Measurements from ENCODE around the gene STEAP1B. TPM values are rescaled to one million over a fixed set of nuclear protein-coding genes. Genes with fewer than 3 reads are reported as not detected.

The STEAP1B gene
- total and polyA plus RNA-seq, 2 of the 4 experiments (the other 2 are of a cell fraction) = 7.9 to 13.8 TPM

DNA sequence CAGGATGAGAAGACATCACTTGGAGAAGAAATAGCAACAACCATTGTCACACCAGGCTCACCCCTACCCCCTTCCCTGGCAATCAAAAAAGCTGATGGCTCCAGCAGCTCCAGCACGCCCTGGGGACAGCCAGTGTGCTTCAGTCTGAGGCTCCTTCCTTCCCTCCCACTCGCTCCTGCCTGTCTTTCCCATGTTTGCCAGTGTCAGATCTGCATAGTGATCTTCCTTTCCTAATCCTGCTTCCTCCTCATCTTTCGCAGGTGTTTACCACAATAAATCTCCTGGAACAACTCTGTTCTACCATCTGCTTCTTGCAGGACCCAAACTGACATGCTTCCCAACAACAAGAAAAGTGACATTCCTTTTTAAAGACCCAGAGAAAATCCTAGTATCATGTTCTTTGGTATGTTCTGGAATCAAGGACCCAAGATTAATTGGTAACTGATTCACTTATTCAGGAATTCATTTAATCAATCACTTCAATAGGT lies 57.1 kb downstream of the STEAP1B start:
- H4K5ac ChIP-seq (ENCODE audit: low read depth, low read length) = no peak overlapping the region
- BruUV-seq (replicated peaks) = no TSS peak
- H3K14ac ChIP-seq (replicated peaks; ENCODE audit: low read depth, low read length) = no peak overlapping the region
- no peaks in the 10 kb centered on the region for H3K36me3 ChIP-seq (ENCODE audit: control insufficient read depth, insufficient read depth, low read length)
- ATAC-seq (ENCODE audit: low read depth) (no peak), DNase-seq (no peak)
- CTCF ChIA-PET = no interaction called here
- 0 out of 2 replicates have a peak, but pooled peaks cover 3% of the 10 kb centered on the region for H3K9me1 ChIP-seq (ENCODE audit: insufficient read depth, low read length)
- H3K18ac ChIP-seq (ENCODE audit: low read depth, low read length) = no peak overlapping the region
- H3K56ac ChIP-seq (ENCODE audit: extremely low read depth, insufficient read depth, low read length) = no peak overlapping the region
- TF ChIP-seq POLR2A (IDR thresholded peaks at IDR 0.05; ENCODE audit: low read depth, low read length) = no peak
- TF ChIP-seq MXI1 (IDR thresholded peaks at IDR 0.05; ENCODE audit: borderline replicate concordance, low read depth, low read length) = no peak
- no peak for TF ChIP-seq FOS (IDR thresholded peaks at IDR 0.05; ENCODE audit: low read depth, low read length)
- TF ChIP-seq, protein P1, sequence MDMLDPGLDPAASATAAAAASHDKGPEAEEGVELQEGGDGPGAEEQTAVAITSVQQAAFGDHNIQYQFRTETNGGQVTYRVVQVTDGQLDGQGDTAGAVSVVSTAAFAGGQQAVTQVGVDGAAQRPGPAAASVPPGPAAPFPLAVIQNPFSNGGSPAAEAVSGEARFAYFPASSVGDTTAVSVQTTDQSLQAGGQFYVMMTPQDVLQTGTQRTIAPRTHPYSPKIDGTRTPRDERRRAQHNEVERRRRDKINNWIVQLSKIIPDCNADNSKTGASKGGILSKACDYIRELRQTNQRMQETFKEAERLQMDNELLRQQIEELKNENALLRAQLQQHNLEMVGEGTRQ (IDR thresholded peaks at IDR 0.05; ENCODE audit: low read depth, low read length) = no peak
- TF ChIP-seq CHD1 (IDR thresholded peaks at IDR 0.05; ENCODE audit: low read depth, low read length) = no peak
- no peak for TF ChIP-seq RAD21 (IDR thresholded peaks at IDR 0.05; ENCODE audit: low read length)
- TF ChIP-seq, protein P2, sequence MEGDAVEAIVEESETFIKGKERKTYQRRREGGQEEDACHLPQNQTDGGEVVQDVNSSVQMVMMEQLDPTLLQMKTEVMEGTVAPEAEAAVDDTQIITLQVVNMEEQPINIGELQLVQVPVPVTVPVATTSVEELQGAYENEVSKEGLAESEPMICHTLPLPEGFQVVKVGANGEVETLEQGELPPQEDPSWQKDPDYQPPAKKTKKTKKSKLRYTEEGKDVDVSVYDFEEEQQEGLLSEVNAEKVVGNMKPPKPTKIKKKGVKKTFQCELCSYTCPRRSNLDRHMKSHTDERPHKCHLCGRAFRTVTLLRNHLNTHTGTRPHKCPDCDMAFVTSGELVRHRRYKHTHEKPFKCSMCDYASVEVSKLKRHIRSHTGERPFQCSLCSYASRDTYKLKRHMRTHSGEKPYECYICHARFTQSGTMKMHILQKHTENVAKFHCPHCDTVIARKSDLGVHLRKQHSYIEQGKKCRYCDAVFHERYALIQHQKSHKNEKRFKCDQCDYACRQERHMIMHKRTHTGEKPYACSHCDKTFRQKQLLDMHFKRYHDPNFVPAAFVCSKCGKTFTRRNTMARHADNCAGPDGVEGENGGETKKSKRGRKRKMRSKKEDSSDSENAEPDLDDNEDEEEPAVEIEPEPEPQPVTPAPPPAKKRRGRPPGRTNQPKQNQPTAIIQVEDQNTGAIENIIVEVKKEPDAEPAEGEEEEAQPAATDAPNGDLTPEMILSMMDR (conservative IDR thresholded peaks at IDR 0.05; ENCODE audit: low read depth, low read length) = no peak
- no peak for TF ChIP-seq MAFK (IDR thresholded peaks at IDR 0.05; ENCODE audit: low read depth, low read length)
- TF ChIP-seq, protein P3, sequence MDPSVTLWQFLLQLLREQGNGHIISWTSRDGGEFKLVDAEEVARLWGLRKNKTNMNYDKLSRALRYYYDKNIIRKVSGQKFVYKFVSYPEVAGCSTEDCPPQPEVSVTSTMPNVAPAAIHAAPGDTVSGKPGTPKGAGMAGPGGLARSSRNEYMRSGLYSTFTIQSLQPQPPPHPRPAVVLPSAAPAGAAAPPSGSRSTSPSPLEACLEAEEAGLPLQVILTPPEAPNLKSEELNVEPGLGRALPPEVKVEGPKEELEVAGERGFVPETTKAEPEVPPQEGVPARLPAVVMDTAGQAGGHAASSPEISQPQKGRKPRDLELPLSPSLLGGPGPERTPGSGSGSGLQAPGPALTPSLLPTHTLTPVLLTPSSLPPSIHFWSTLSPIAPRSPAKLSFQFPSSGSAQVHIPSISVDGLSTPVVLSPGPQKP (IDR thresholded peaks at IDR 0.05; ENCODE audit: borderline replicate concordance, low read depth, low read length) = no peak
- TF ChIP-seq BHLHE40 (IDR thresholded peaks at IDR 0.05; ENCODE audit: low read depth, low read length) = no peak
- no peak for TF ChIP-seq MAZ (IDR thresholded peaks at IDR 0.05; ENCODE audit: borderline replicate concordance, low read depth, low read length)
- no peak for TF ChIP-seq RFX5 (IDR thresholded peaks at IDR 0.05; ENCODE audit: low read depth, low read length)
- no peak for TF ChIP-seq RCOR1 (IDR thresholded peaks at IDR 0.05; ENCODE audit: insufficient replicate concordance, low read length)
- TF ChIP-seq SMC3 (IDR thresholded peaks at IDR 0.05; ENCODE audit: low read depth, low read length) = no peak
- no peak for TF ChIP-seq NFE2L2 (IDR thresholded peaks at IDR 0.05; ENCODE audit: low read depth, low read length)
- TF ChIP-seq CEBPB (IDR thresholded peaks at IDR 0.05; ENCODE audit: low read depth, low read length) = no peak
- WGBS, 2 experiments (ENCODE audit: extremely low coverage in 2 of 2, insufficient read length in 1 of 2) = 55% methylated on average over 2 of the region's 3 CpGs; no CpG with 5 or more reads in 1 of the 2 experiments
- no peaks in the 10 kb centered on the region for H4K20me1 ChIP-seq (ENCODE audit: insufficient read depth, low read length)
- peak overlapping the region; percentile 14 for H2AFZ ChIP-seq (replicated peaks; ENCODE audit: low read length, poor library complexity)
- no peak overlapping the region for H4K8ac ChIP-seq (ENCODE audit: low read depth in 2 of 2, low read length in 2 of 2)
- no peak overlapping the region for H3K4me3 ChIP-seq (ENCODE audit: insufficient read depth, low read depth, low read length)
- H2BK120ac ChIP-seq (ENCODE audit: low read depth, low read length) = no peak overlapping the region
- no peaks in the 10 kb centered on the region; the same call in 1 of the 2 replicates for H3K9me3 ChIP-seq (ENCODE audit: control insufficient read depth, insufficient read depth, low read length)
- no peak overlapping the region for H2BK15ac ChIP-seq (ENCODE audit: low read depth, low read length)
- H4K91ac ChIP-seq (ENCODE audit: insufficient read depth, low read depth, low read length) = no peak overlapping the region
- no peak overlapping the region for H3K9ac ChIP-seq (ENCODE audit: low read depth, low read length)
- H3K4me2 ChIP-seq (ENCODE audit: low read depth, low read length) = no peak overlapping the region
- in situ Hi-C loops (cut with MboI; ENCODE audit: low sequenced_read_pairs) = no loop called here
- no peak overlapping the region for H2AK5ac ChIP-seq (ENCODE audit: low read depth, low read length)
- peaks cover 2% of the 10 kb centered on the region for H3K4me1 ChIP-seq (ENCODE audit: control insufficient read depth, insufficient read depth, low read length)
- no peak overlapping the region for H3K4ac ChIP-seq (ENCODE audit: low read depth, low read length)
- H3K23ac ChIP-seq (ENCODE audit: low read depth, low read length) = no peak overlapping the region
- POLR2A ChIA-PET (ENCODE audit: unreplicated experiment) = no interaction called here
- no peak overlapping the region for H2BK20ac ChIP-seq (ENCODE audit: low read depth, low read length)
- dilution Hi-C loops (cut with HindIII; ENCODE audit: low sequenced_read_pairs, unreplicated experiment) = no loop called here
- intact Hi-C loops (cut with micrococcal nuclease) = no loop called here
- no peaks in the 10 kb centered on the region for H3K27me3 ChIP-seq (ENCODE audit: control insufficient read depth, insufficient read depth, low read length)
- no peaks in the 10 kb centered on the region for H3K79me1 ChIP-seq (ENCODE audit: low read depth in 1 of 2, low read length in 2 of 2)
- no peak overlapping the region for H2AK9ac ChIP-seq (replicated peaks; ENCODE audit: low read depth, low read length, poor library complexity)
- no peak overlapping the region for H2BK5ac ChIP-seq (ENCODE audit: low read depth, low read length, poor library complexity, severe bottlenecking)
- no peak overlapping the region for H3K27ac ChIP-seq (ENCODE audit: insufficient read depth, low read length)
